PC-3 (cell line): ENCODE measurements around the gene ARHGAP22.

Experiments used
- CTCF ChIP-seq: fragments of 300-600 bp; sonication (generic); conservative IDR thresholded peaks from 2 replicates; pipeline ENCODE4 v1.5.1; 2017; ENCODE audit warnings: antibody characterized with exemption, low read depth, mild to moderate bottlenecking, low read length
- EZH2 ChIP-seq: fragments of 300-600 bp; sonication (generic); IDR thresholded peaks from one replicate; pipeline ENCODE4 v1.6.1; 2017; ENCODE audit warnings: antibody characterized with exemption, mild to moderate bottlenecking, low read length; ENCODE audit not compliant: unreplicated experiment

DNA sequence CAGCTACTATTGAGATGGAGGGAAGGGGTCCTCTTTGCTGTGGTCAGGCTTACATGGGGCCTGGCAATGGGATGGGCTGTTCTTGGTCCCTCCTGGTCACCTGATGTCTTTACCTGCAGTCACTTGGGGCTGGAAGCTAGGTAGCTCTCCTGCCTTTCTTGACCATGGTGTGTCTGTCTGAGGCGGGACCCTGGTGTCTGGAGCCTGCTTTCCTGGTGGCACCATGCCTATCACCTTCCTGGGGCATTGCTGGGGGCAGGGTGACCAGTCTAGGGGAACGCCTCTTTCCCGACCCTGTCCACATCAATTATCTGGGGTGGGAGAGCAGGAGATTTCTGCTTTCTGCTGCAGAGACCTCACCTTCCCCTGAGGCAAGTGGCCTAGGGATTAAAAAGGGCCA, 55.6 kb downstream of the ARHGAP22 start:
- TF ChIP-seq EZH2 (no peak), CTCF (no peak)
